Keratinocyte (primary cell): ENCODE results near the gene GALNT14. TPM values are rescaled to one million over a fixed set of nuclear protein-coding genes. Genes with fewer than 3 reads are reported as not detected.

Experiments
- DNase-seq: peaks from one replicate; pipeline ENCODE4 v3.0.0-alpha.2; 2011; ENCODE audit warnings: low read depth, missing footprints, low spot score
- FAIRE-seq: peaks from 2 replicates; lab custom pipeline; 2011; peaks lifted over from hg19 to GRCh38; lab: Jason Lieb, UNC
- H2AFZ ChIP-seq: 2 replicates; pipeline ENCODE4 v1.6.0; 2012; ENCODE audit warnings: low read length, control low read depth, inconsistent platforms; ENCODE audit not compliant: control insufficient read depth
- H3K27ac ChIP-seq: 2 replicates; pipeline ENCODE4 v1.5.1; 2011; ENCODE audit warnings: low read length; ENCODE audit not compliant: control insufficient read depth, insufficient read depth
- H3K27me3 ChIP-seq: 3 replicates; pipeline ENCODE4 v1.6.0; 2011; ENCODE audit warnings: low read length; ENCODE audit not compliant: control insufficient read depth, insufficient read depth; ENCODE audit errors: extremely low read depth
- H3K36me3 ChIP-seq, 2 experiments: 2 replicates in 1 of 2; 3 replicates in 1 of 2; pipeline ENCODE4 v1.5.1; 2011; ENCODE audit warnings: low read length in 2 of 2, mild to moderate bottlenecking in 1 of 2; ENCODE audit not compliant: control insufficient read depth in 2 of 2, insufficient read depth in 2 of 2; ENCODE audit errors: extremely low read depth in 1 of 2
- H3K4me1 ChIP-seq: 3 replicates; pipeline ENCODE4 v1.5.1; 2011; ENCODE audit warnings: low read length; ENCODE audit not compliant: control insufficient read depth, insufficient read depth; ENCODE audit errors: extremely low read depth
- H3K4me2 ChIP-seq: 3 replicates; pipeline ENCODE4 v1.6.0; 2011; ENCODE audit warnings: low read depth, low read length; ENCODE audit not compliant: control insufficient read depth, insufficient read depth; ENCODE audit errors: extremely low read depth
- H3K4me3 ChIP-seq, 3 experiments: fragments of 200-600 bp in 1 of 3; sonication (generic) in 1 of 3; 2 replicates in 2 of 3; 3 replicates in 1 of 3; pipeline ENCODE4 v1.5.1; 2011 to 2016; ENCODE audit warnings: low read length in 3 of 3, mild to moderate bottlenecking in 3 of 3, control low read depth in 2 of 3, inconsistent platforms in 1 of 3, low read depth in 1 of 3, mixed read lengths in 1 of 3, mixed run types in 1 of 3, moderate library complexity in 1 of 3; ENCODE audit not compliant: control insufficient read depth in 2 of 3, insufficient read depth in 2 of 3; ENCODE audit errors: extremely low read depth in 1 of 3
- H3K79me2 ChIP-seq: 2 replicates; pipeline ENCODE4 v1.6.0; 2012; ENCODE audit warnings: low read length; ENCODE audit not compliant: control insufficient read depth, insufficient read depth
- H3K9ac ChIP-seq: 3 replicates; pipeline ENCODE4 v1.6.0; 2011; ENCODE audit warnings: low read length; ENCODE audit not compliant: control insufficient read depth, insufficient read depth; ENCODE audit errors: extremely low read depth
- H3K9me1 ChIP-seq: 3 replicates; pipeline ENCODE4 v1.6.0; 2011; ENCODE audit warnings: low read length; ENCODE audit not compliant: control insufficient read depth, insufficient read depth; ENCODE audit errors: extremely low read depth
- H3K9me3 ChIP-seq: 2 replicates; pipeline ENCODE4 v1.5.1; 2012; ENCODE audit warnings: low read depth, low read length; ENCODE audit not compliant: control insufficient read depth
- H4K20me1 ChIP-seq: 3 replicates; pipeline ENCODE4 v1.6.0; 2011; ENCODE audit warnings: low read length; ENCODE audit not compliant: control insufficient read depth, insufficient read depth; ENCODE audit errors: extremely low read depth
- EZH2 ChIP-seq: IDR thresholded peaks from one replicate; pipeline ENCODE4 v1.6.1; 2012; ENCODE audit warnings: inconsistent platforms, mild to moderate bottlenecking, low read length, moderate library complexity
- dilution Hi-C: fragments of 300-500 bp; cut with MboI; formaldehyde crosslinking; loops from one replicate; pipeline ENCODE4 v1.7.0; 2020; ENCODE audit warnings: low sequenced_read_pairs; ENCODE audit not compliant: extremely low pct_ligation_motif_present
- polyA plus RNA-seq, 5 experiments: library from polyadenylated mRNA; depleted of rRNA in 3 of 5; stranded (reverse) in 3 of 5; stranded (forward) in 1 of 5; unstranded in 1 of 5; fragments of >200 nt; gene quantifications; 1 replicate in 1 of 5; 2 replicates in 3 of 5; 3 replicates in 1 of 5; pipeline versions ENCODE4 v1.2.1 to v1.2.3, GENCODE V29; 2011 to 2012; ENCODE audit warnings: missing spikeins in 2 of 5, low read depth in 1 of 5, low replicate concordance in 1 of 5
- TF ChIP-seq, protein P1 (sequence below), 3 experiments: IDR thresholded peaks in 1 of 3; conservative IDR thresholded peaks in 1 of 3; optimal IDR thresholded peaks in 1 of 3; 2 replicates in 2 of 3; 3 replicates in 1 of 3; pipeline versions ENCODE3 to v1.5.1; 2011; ENCODE audit warnings: low read length in 3 of 3, mild to moderate bottlenecking in 3 of 3, moderate library complexity in 2 of 3, control low read depth in 1 of 3, inconsistent platforms in 1 of 3; ENCODE audit not compliant: insufficient read depth in 2 of 3; ENCODE audit errors: extremely low read depth in 1 of 3

Gene GALNT14
- polyA plus RNA-seq, 1 donor (not counting 4 experiments of a cell fraction or from before 2014, with no cell fraction given) = 27.4 TPM

DNA sequence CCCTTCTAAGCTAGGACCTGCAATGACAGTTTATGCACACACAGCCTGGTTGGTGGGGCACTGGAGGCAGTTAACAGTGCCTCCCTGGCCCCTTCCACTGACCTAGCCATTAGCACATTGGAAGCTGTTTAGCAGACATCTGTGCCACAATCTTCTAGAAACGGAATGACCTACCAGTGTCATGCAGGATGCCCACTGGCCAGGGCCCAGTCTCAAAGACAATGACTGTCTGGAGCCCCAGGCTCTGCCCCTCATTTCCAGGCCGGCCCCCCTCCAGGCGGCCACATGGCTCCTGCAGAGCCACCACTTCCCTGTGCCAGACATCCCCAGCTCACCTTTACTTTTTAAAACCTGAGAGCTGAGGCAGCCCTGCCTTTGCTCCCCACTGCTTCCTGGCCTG is 207.5 kb downstream of the GALNT14 start:
- no peaks in the 10 kb centered on the region for H3K9me1 ChIP-seq
- H4K20me1 ChIP-seq = no peaks in the 10 kb centered on the region
- TF ChIP-seq, protein P1, sequence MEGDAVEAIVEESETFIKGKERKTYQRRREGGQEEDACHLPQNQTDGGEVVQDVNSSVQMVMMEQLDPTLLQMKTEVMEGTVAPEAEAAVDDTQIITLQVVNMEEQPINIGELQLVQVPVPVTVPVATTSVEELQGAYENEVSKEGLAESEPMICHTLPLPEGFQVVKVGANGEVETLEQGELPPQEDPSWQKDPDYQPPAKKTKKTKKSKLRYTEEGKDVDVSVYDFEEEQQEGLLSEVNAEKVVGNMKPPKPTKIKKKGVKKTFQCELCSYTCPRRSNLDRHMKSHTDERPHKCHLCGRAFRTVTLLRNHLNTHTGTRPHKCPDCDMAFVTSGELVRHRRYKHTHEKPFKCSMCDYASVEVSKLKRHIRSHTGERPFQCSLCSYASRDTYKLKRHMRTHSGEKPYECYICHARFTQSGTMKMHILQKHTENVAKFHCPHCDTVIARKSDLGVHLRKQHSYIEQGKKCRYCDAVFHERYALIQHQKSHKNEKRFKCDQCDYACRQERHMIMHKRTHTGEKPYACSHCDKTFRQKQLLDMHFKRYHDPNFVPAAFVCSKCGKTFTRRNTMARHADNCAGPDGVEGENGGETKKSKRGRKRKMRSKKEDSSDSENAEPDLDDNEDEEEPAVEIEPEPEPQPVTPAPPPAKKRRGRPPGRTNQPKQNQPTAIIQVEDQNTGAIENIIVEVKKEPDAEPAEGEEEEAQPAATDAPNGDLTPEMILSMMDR (optimal IDR thresholded peaks at IDR 0.05 in 1 of 3, IDR thresholded peaks at IDR 0.05 in 1 of 3, conservative IDR thresholded peaks at IDR 0.05 in 1 of 3; ENCODE audit: extremely low read depth in 1 of 3, insufficient read depth in 2 of 3, low read length in 3 of 3) = no peak
- TF ChIP-seq EZH2 = no peak
- H3K4me2 ChIP-seq = no peak overlapping the region
- H3K27me3 ChIP-seq = no peaks in the 10 kb centered on the region
- FAIRE-seq = no peak
- no peak overlapping the region for H2AFZ ChIP-seq
- H3K4me3 ChIP-seq = no peak overlapping the region
- no peaks in the 10 kb centered on the region for H3K79me2 ChIP-seq
- H3K9ac ChIP-seq = no peak overlapping the region
- H3K36me3 ChIP-seq = peaks cover 0 to 3% of the 10 kb centered on the region in 2 experiments
- DNase-seq = no peak
- H3K4me1 ChIP-seq = no peaks in the 10 kb centered on the region
- H3K27ac ChIP-seq = no peak overlapping the region
- dilution Hi-C loops = no loop called here
- H3K9me3 ChIP-seq = no peaks in the 10 kb centered on the region

DNA sequence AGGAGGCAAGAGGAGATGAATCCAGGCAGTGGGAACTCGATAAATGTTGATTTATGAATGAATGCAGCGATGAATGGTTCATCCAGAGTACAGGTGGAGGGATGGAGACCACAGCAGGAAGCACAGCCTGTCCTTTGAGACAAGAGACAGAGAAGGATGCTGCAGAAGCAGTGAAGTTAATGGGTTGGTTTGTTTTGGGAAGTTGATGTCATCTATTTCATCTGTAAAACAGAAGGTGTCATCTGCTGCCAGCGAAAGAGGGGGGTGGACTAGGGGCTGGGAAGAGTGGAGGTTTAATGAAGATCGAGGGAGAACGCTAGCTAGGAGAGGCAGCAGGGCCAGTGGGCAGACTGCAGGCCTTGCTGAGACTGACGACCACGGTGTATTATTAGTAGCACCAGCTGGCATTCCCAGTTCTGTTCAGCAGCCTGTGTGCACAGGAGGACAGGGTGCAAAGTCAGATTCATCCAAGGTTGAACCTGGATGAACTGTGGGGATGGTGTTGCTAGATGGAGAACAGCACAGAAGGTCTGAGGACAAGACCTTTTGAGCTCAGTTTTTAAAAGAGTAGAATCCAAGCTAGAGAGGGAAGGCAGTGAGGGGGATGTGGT is 210.7 kb downstream of the GALNT14 start:
- no peak overlapping the region for H3K9ac ChIP-seq
- H3K27me3 ChIP-seq = no peaks in the 10 kb centered on the region
- H3K4me1 ChIP-seq = no peaks in the 10 kb centered on the region
- no peak overlapping the region for H3K27ac ChIP-seq
- dilution Hi-C loops = no loop called here
- H4K20me1 ChIP-seq = no peaks in the 10 kb centered on the region
- H3K36me3 ChIP-seq = peaks cover 3 to 4% of the 10 kb centered on the region in 2 experiments
- no peaks in the 10 kb centered on the region for H3K9me1 ChIP-seq
- TF ChIP-seq, protein P1 (optimal IDR thresholded peaks at IDR 0.05 in 1 of 3, IDR thresholded peaks at IDR 0.05 in 1 of 3, conservative IDR thresholded peaks at IDR 0.05 in 1 of 3; ENCODE audit: extremely low read depth in 1 of 3, insufficient read depth in 2 of 3, low read length in 3 of 3) = no peak
- TF ChIP-seq EZH2 = no peak
- DNase-seq (no peak), FAIRE-seq (no peak)
- H3K4me3 ChIP-seq = no peak overlapping the region
- no peak overlapping the region for H2AFZ ChIP-seq
- H3K79me2 ChIP-seq = no peaks in the 10 kb centered on the region
- H3K4me2 ChIP-seq = no peak overlapping the region
- H3K9me3 ChIP-seq = no peaks in the 10 kb centered on the region
